H1 (cell line): Measurements from ENCODE around the gene PRDX5. TPM values are rescaled to one million over a fixed set of nuclear protein-coding genes. Genes with fewer than 3 reads are reported as not detected.

ENCODE experiments used
- CTCF ChIA-PET: fragments of 300-600 bp; sonication (Branson Sonifier 250); formaldehyde crosslinking; loops from one replicate; lab custom pipeline; 2021; ENCODE audit not compliant: partially characterized antibody; lab: Charles Lee
- POLR2A ChIA-PET: fragments of 300-600 bp; sonication (Branson Sonifier 250); formaldehyde crosslinking; loops from one replicate; lab custom pipeline; 2021; ENCODE audit warnings: inconsistent platforms; ENCODE audit not compliant: partially characterized antibody; lab: Charles Lee
- DNase-seq, 2 experiments: peaks; one replicate each; pipeline versions ENCODE4 v3.0.0 to v3.0.0-alpha.2; 2010 to 2022; ENCODE audit warnings: low spot score in 2 of 2, low read depth in 1 of 2, mixed read lengths in 1 of 2
- FAIRE-seq: peaks from 2 replicates; lab custom pipeline; 2011; peaks lifted over from hg19 to GRCh38; lab: Jason Lieb, UNC
- H2AFZ ChIP-seq: 2 replicates; pipeline ENCODE4 v1.8.1; 2012; ENCODE audit warnings: low read length, inconsistent platforms
- H2AK5ac ChIP-seq: 2 replicates; pipeline ENCODE4 v1.6.1; 2013; ENCODE audit warnings: low read depth, low read length
- H2BK120ac ChIP-seq: replicated peaks from 2 replicates; pipeline ENCODE3; 2013; ENCODE audit warnings: low read depth, low read length, inconsistent platforms
- H2BK12ac ChIP-seq: 2 replicates; pipeline ENCODE4 v1.6.1; 2013; ENCODE audit warnings: low read depth, low read length
- H2BK15ac ChIP-seq: 2 replicates; pipeline ENCODE4 v1.6.1; 2013; ENCODE audit warnings: low read length
- H2BK20ac ChIP-seq: 2 replicates; pipeline ENCODE4 v1.6.1; 2013; ENCODE audit warnings: low read length
- H2BK5ac ChIP-seq: 2 replicates; pipeline ENCODE4 v1.6.1; 2013; ENCODE audit warnings: low read depth, low read length
- H3K14ac ChIP-seq: 2 replicates; pipeline ENCODE4 v1.6.1; 2013; ENCODE audit warnings: inconsistent platforms; ENCODE audit not compliant: insufficient read length
- H3K18ac ChIP-seq: 2 replicates; pipeline ENCODE4 v1.6.1; 2013; ENCODE audit warnings: low read length; ENCODE audit errors: extremely low read depth
- H3K23ac ChIP-seq: 2 replicates; pipeline ENCODE4 v1.6.1; 2013; ENCODE audit warnings: inconsistent platforms; ENCODE audit not compliant: insufficient read length
- H3K23me2 ChIP-seq: 2 replicates; pipeline ENCODE4 v1.6.1; 2013; ENCODE audit warnings: low read depth, low read length
- H3K27ac ChIP-seq: 2 replicates; pipeline ENCODE4 v1.6.1; 2011; ENCODE audit warnings: low read depth, low read length, inconsistent platforms
- H3K27me3 ChIP-seq, 4 experiments: replicated peaks in 1 of 4; 1 replicate in 1 of 4; 2 replicates in 3 of 4; pipeline versions ENCODE4 v1.6.1 to v1.8.1; 2011 to 2013; ENCODE audit warnings: low read length in 3 of 4, mild to moderate bottlenecking in 3 of 4, inconsistent platforms in 2 of 4, mixed read lengths in 2 of 4, moderate library complexity in 1 of 4; ENCODE audit not compliant: control insufficient read depth in 3 of 4, insufficient read depth in 3 of 4; ENCODE audit errors: extremely low read depth in 1 of 4
- H3K36me3 ChIP-seq, 4 experiments: 2 replicates each; pipeline versions ENCODE4 v1.6.1 to v1.8.1; 2011 to 2013; ENCODE audit warnings: mild to moderate bottlenecking in 4 of 4, low read length in 3 of 4, moderate library complexity in 2 of 4, control low read depth in 1 of 4, inconsistent platforms in 1 of 4; ENCODE audit not compliant: insufficient read depth in 4 of 4, control insufficient read depth in 2 of 4
- H3K4ac ChIP-seq: replicated peaks from 2 replicates; pipeline ENCODE3; 2013; ENCODE audit warnings: low read length, low read depth, mixed read lengths, inconsistent platforms; ENCODE audit not compliant: insufficient read length
- H3K4me1 ChIP-seq, 4 experiments: replicated peaks in 1 of 4; 1 replicate in 1 of 4; 2 replicates in 3 of 4; pipeline versions ENCODE4 v1.6.1 to v1.8.1; 2011 to 2013; ENCODE audit warnings: low read length in 3 of 4, inconsistent platforms in 2 of 4, mixed read lengths in 1 of 4; ENCODE audit not compliant: insufficient read depth in 4 of 4, control insufficient read depth in 3 of 4
- H3K4me2 ChIP-seq, 2 experiments: 2 replicates each; pipeline versions ENCODE4 v1.6.1 to v1.8.1; 2011 to 2013; ENCODE audit warnings: low read depth in 2 of 2, low read length in 2 of 2, control low read depth in 1 of 2, inconsistent platforms in 1 of 2, mild to moderate bottlenecking in 1 of 2; ENCODE audit not compliant: insufficient read depth in 1 of 2
- H3K4me3 ChIP-seq, 4 experiments: fragments of 200-600, 300-600 bp in 1 of 4; sonication (generic), shearing (Covaris generic), sonication (Bioruptor Twin) in 1 of 4; 2 replicates each; pipeline versions ENCODE4 v1.5.1 to v1.8.1; 2011 to 2016; ENCODE audit warnings: low read length in 4 of 4, low read depth in 3 of 4, control low read depth in 2 of 4, inconsistent platforms in 2 of 4, mild to moderate bottlenecking in 2 of 4, mixed read lengths in 1 of 4, moderate library complexity in 1 of 4; ENCODE audit not compliant: insufficient read depth in 2 of 4; ENCODE audit errors: extremely low read depth in 1 of 4
- H3K56ac ChIP-seq: replicated peaks from 2 replicates; pipeline ENCODE3; 2013; ENCODE audit warnings: low read depth, mild to moderate bottlenecking, mixed read lengths, low read length, inconsistent platforms; ENCODE audit not compliant: insufficient read length
- H3K79me1 ChIP-seq: 2 replicates; pipeline ENCODE4 v1.6.1; 2013; ENCODE audit warnings: low read depth, low read length, control low read depth
- H3K79me2 ChIP-seq, 2 experiments: 2 replicates each; pipeline versions ENCODE4 v1.6.1 to v1.8.1; 2012 to 2013; ENCODE audit warnings: low read length in 2 of 2, mild to moderate bottlenecking in 2 of 2, inconsistent platforms in 1 of 2; ENCODE audit not compliant: insufficient read depth in 2 of 2, control insufficient read depth in 1 of 2
- H3K9ac ChIP-seq, 4 experiments: replicated peaks in 1 of 4; 1 replicate in 1 of 4; 2 replicates in 3 of 4; pipeline versions ENCODE4 v1.6.1 to v1.8.1; 2011 to 2013; ENCODE audit warnings: low read depth in 3 of 4, low read length in 3 of 4, control low read depth in 2 of 4, mild to moderate bottlenecking in 2 of 4, moderate library complexity in 2 of 4, inconsistent platforms in 1 of 4; ENCODE audit errors: extremely low read depth in 1 of 4
- H3K9me3 ChIP-seq, 2 experiments: 2 replicates each; pipeline versions ENCODE4 v1.6.1 to v1.8.1; 2012 to 2013; ENCODE audit warnings: mild to moderate bottlenecking in 2 of 2, moderate library complexity in 2 of 2, control low read depth in 1 of 2, inconsistent platforms in 1 of 2, low read depth in 1 of 2, low read length in 1 of 2, mixed read lengths in 1 of 2; ENCODE audit not compliant: insufficient read depth in 2 of 2
- H4K20me1 ChIP-seq, 2 experiments: replicated peaks in 1 of 2; 2 replicates each; pipeline versions ENCODE3 to v1.8.1; 2011 to 2013; ENCODE audit warnings: inconsistent platforms in 2 of 2, low read length in 2 of 2, mild to moderate bottlenecking in 1 of 2; ENCODE audit not compliant: insufficient read depth in 2 of 2, control insufficient read depth in 1 of 2
- H4K5ac ChIP-seq: 2 replicates; pipeline ENCODE4 v1.6.1; 2013; ENCODE audit warnings: low read length, low read depth, mixed read lengths, inconsistent platforms; ENCODE audit not compliant: insufficient read length
- H4K8ac ChIP-seq: 2 replicates; pipeline ENCODE4 v1.8.0; 2013; ENCODE audit warnings: mild to moderate bottlenecking, moderate library complexity, low read length, inconsistent platforms; ENCODE audit not compliant: insufficient read depth; ENCODE audit errors: extremely low read depth
- H4K91ac ChIP-seq: replicated peaks from 2 replicates; pipeline ENCODE3; 2013; ENCODE audit warnings: low read length, mixed read lengths, inconsistent platforms; ENCODE audit not compliant: insufficient read length
- PHF8 ChIP-seq: fragments of 200-600 bp; sonication (generic); conservative IDR thresholded peaks from 2 replicates; pipeline ENCODE4 v1.7.1; 2012; ENCODE audit warnings: low read depth, mild to moderate bottlenecking, inconsistent platforms, low read length, moderate library complexity
- WGBS, 2 experiments: shearing (Covaris generic) in 1 of 2; methylation state at CpG; one replicate each; pipeline versions ENCODE4 v1.1.6 to v1.1.7; 2013 to 2015; ENCODE audit warnings: low lambda C conversion rate in 2 of 2, mixed read lengths in 2 of 2, inconsistent platforms in 1 of 2, low coverage in 1 of 2, missing lambda C conversion rate in 1 of 2; ENCODE audit not compliant: insufficient replicate concordance in 2 of 2, insufficient coverage in 1 of 2, insufficient read length in 1 of 2; ENCODE audit errors: extremely low coverage in 1 of 2, missing lambda C conversion rate in 1 of 2; 5-methylcytosine and 5-hydroxymethylcytosine counted together
- polyA plus RNA-seq, 7 experiments: library from polyadenylated mRNA; depleted of rRNA in 3 of 7; stranded (reverse) in 5 of 7; unstranded in 2 of 7; fragments of >200 nt in 5 of 7; fragments of 200-250 nt in 2 of 7; gene quantifications; 1 replicate in 5 of 7; 2 replicates in 1 of 7; 4 replicates in 1 of 7; pipeline versions ENCODE4 v1.2.1 to v1.2.3, GENCODE V29; 2011 to 2013; ENCODE audit warnings: missing spikeins in 2 of 7, mixed read lengths in 2 of 7
- total RNA-seq: library from RNA; stranded (reverse); fragmentation: NEBNext Ultra II Directional; extraction: Animal tissue kit (Norgen Biotek cat#: 25700); gene quantifications from 2 replicates; pipeline ENCODE4 v1.2.1, GENCODE V29; 2021
- TF ChIP-seq, protein P1 (sequence below): IDR thresholded peaks from 2 replicates; pipeline ENCODE4 v1.6.1; 2012; ENCODE audit warnings: low read length, inconsistent platforms

PRDX5 gene
- total and polyA plus RNA-seq, 2 of the 8 experiments (the other 6 are each of a cell fraction or from before 2014, with no cell fraction given): 201 to 582 TPM

- no peak overlapping the region for H4K5ac ChIP-seq
- 82% methylated on average over 4 of the region's 4 CpGs; no CpG with 5 or more reads in 1 of the 2 experiments for WGBS, 2 experiments
- DNase-seq (no peak), FAIRE-seq (no peak)
- no peaks in the 10 kb centered on the region for H4K20me1 ChIP-seq
- H3K23ac ChIP-seq: no peak overlapping the region
- no peak overlapping the region for H3K14ac ChIP-seq
- H3K79me1 ChIP-seq: no peaks in the 10 kb centered on the region
- H3K56ac ChIP-seq: no peak overlapping the region
- H2AFZ ChIP-seq: no peak overlapping the region
- H3K27ac ChIP-seq: no peak overlapping the region
- no peaks in the 10 kb centered on the region for H3K36me3 ChIP-seq
- H3K4ac ChIP-seq: no peak overlapping the region
- H3K27me3 ChIP-seq: peaks cover 0 to 2% (median 0%) of the 10 kb centered on the region in 4 experiments; a peak in 1 of 7 replicates
- no peak overlapping the region for H2BK5ac ChIP-seq
- no peak overlapping the region for H2BK20ac ChIP-seq
- no peaks in the 10 kb centered on the region for H3K9me3 ChIP-seq
- H3K18ac ChIP-seq: no peak overlapping the region; the same call in 1 of the 2 replicates
- H2BK120ac ChIP-seq: no peak overlapping the region
- H3K4me1 ChIP-seq: peaks cover 0 to 23% (median 17%) of the 10 kb centered on the region in 4 experiments; a peak in 6 of 7 replicates
- H4K91ac ChIP-seq: no peak overlapping the region
- peak overlapping the region; percentile 98 for H2BK15ac ChIP-seq
- POLR2A ChIA-PET: interaction anchor here (2.3 to 2.5 kb wide), 2 partner anchors 8 to 22 kb away, joined by 12 to 15 read pairs; partner anchors contain the start of genes PRDX5 and TRMT112
- H3K4me2 ChIP-seq: no peak overlapping the region
- no peak overlapping the region for H4K8ac ChIP-seq
- H3K79me2 ChIP-seq: no peaks in the 10 kb centered on the region
- no peak overlapping the region for H2BK12ac ChIP-seq
- no peak overlapping the region for H3K4me3 ChIP-seq
- no peak overlapping the region for H2AK5ac ChIP-seq
- H3K23me2 ChIP-seq: peaks cover 11% of the 10 kb centered on the region; the same call in 1 of the 2 replicates
- H3K9ac ChIP-seq: no peak overlapping the region
- CTCF ChIA-PET: interaction anchor here (1.1 to 37.6 kb wide), 5 partner anchors 11 to 312 kb away, joined by 3 to 614 read pairs (median 16); partner anchors contain the start of genes CATSPERZ, CCDC88B, ESRRA and FERMT3
- TF ChIP-seq, protein P1, sequence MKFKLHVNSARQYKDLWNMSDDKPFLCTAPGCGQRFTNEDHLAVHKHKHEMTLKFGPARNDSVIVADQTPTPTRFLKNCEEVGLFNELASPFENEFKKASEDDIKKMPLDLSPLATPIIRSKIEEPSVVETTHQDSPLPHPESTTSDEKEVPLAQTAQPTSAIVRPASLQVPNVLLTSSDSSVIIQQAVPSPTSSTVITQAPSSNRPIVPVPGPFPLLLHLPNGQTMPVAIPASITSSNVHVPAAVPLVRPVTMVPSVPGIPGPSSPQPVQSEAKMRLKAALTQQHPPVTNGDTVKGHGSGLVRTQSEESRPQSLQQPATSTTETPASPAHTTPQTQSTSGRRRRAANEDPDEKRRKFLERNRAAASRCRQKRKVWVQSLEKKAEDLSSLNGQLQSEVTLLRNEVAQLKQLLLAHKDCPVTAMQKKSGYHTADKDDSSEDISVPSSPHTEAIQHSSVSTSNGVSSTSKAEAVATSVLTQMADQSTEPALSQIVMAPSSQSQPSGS: no peak
- no peak for TF ChIP-seq PHF8
Measured at GRCh38 chr11:64339286-64339685, 21.4 kb downstream of the PRDX5 start.
